Lower leg skin (tissue), 3 donors: Measurements from ENCODE around the gene FDCSP.

Source experiments
- CTCF ChIP-seq, 3 donors: fragments of 450-650 bp; IDR thresholded peaks; one replicate each; pipeline ENCODE4 v1.5.1; 2016; ENCODE audit warnings: antibody characterized with exemption in 3 of 3, mild to moderate bottlenecking in 3 of 3, moderate library complexity in 2 of 3
- POLR2A ChIP-seq, 2 donors: fragments of 450-650 bp; IDR thresholded peaks; one replicate each; pipeline ENCODE4 v1.6.1; 2016 to 2017; ENCODE audit warnings: antibody characterized with exemption in 2 of 2, mild to moderate bottlenecking in 1 of 2, moderate library complexity in 1 of 2

GRCh38 chr4:70181864-70182263 lies 44.1 kb upstream of the FDCSP start:
- TF ChIP-seq POLR2A (IDR thresholded peaks at IDR 0.05) (no peak), CTCF (IDR thresholded peaks at IDR 0.05) (no peak)
